ENCODE data around the gene SH3PXD2A. TPM values are rescaled to one million over a fixed set of nuclear protein-coding genes. Genes with fewer than 3 reads are reported as not detected.
A peak's percentile ranks its signal among the peaks of the same experiment; 100 is the strongest.

Gene SH3PXD2A
- total RNA-seq, 2 experiments from 2014 or later, result 6.7 to 7.7 TPM

GRCh38 chr10:103706047-103706446 is 149.3 kb downstream of the SH3PXD2A start:
- ATAC-seq (no peak), DNase-seq (no peak)
- intact Hi-C loops (cut with DNase I, micrococcal nuclease), result no loop called here
- POLR2A ChIA-PET, result no interaction called here
- Mint-ChIP-seq H3K27me3 (no peaks in the 10 kb centered on the region), H3K36me3 (ENCODE audit: low read depth) (no peaks in the 10 kb centered on the region), H3K4me3 (no peak overlapping the region), H3K9me3 (ENCODE audit: low read depth) (no peaks in the 10 kb centered on the region), H3K27ac (no peak overlapping the region), H3K4me1 (no peaks in the 10 kb centered on the region)
- CTCF ChIA-PET, result interaction anchor here (0.9 to 2.4 kb wide), 3 partner anchors 10 to 32 kb away, joined by 4 to 13 read pairs (median 4); no protein-coding TSS in a partner anchor

- H3K36me3 Mint-ChIP-seq (ENCODE audit: low read depth), result no peaks in the 10 kb centered on the region
- ChIA-PET POLR2A (no interaction called here), CTCF (interaction anchor here (0.6 to 1.6 kb wide), 5 partner anchors 9 to 172 kb away, joined by 3 to 5 read pairs (median 3); no protein-coding TSS in a partner anchor)
- H3K4me3 Mint-ChIP-seq, result no peak overlapping the region
- intact Hi-C loops (cut with DNase I, micrococcal nuclease), result no loop called here
- DNase-seq, result peak; percentile 34
- H3K27me3 Mint-ChIP-seq, result no peaks in the 10 kb centered on the region
- H3K9me3 Mint-ChIP-seq (ENCODE audit: low read depth), result no peaks in the 10 kb centered on the region
- H3K27ac Mint-ChIP-seq, result no peak overlapping the region
- peak; percentile 70 for ATAC-seq
- H3K4me1 Mint-ChIP-seq, result no peaks in the 10 kb centered on the region
Measured at GRCh38 chr10:103703941-103704919, 151.1 kb downstream of the SH3PXD2A start.

- Mint-ChIP-seq H3K4me3 (no peak overlapping the region), H3K4me1 (peaks cover 6% of the 10 kb centered on the region), H3K27me3 (no peaks in the 10 kb centered on the region), H3K27ac (no peak overlapping the region), H3K9me3 (ENCODE audit: low read depth) (no peaks in the 10 kb centered on the region), H3K36me3 (ENCODE audit: low read depth) (no peaks in the 10 kb centered on the region)
- intact Hi-C loops (cut with DNase I, micrococcal nuclease), result no loop called here
- CTCF ChIA-PET, result interaction anchor here (0.9 to 1.2 kb wide), 3 partner anchors 11 to 592 kb away, joined by 3 to 6 read pairs (median 3); no protein-coding TSS in a partner anchor
- POLR2A ChIA-PET, result no interaction called here
- DNase-seq (no peak), ATAC-seq (no peak)
Measured at GRCh38 chr10:103701380-103702222, 153.8 kb downstream of the SH3PXD2A start.

GRCh38 chr10:103700436-103700715 is 155.0 kb downstream of the SH3PXD2A start:
- Mint-ChIP-seq H3K9me3 (ENCODE audit: low read depth) (no peaks in the 10 kb centered on the region), H3K4me1 (peaks cover 18% of the 10 kb centered on the region), H3K4me3 (no peak overlapping the region), H3K27ac (no peak overlapping the region), H3K27me3 (no peaks in the 10 kb centered on the region), H3K36me3 (ENCODE audit: low read depth) (no peaks in the 10 kb centered on the region)
- DNase-seq (no peak), ATAC-seq (no peak)
- intact Hi-C loops (cut with DNase I, micrococcal nuclease), result no loop called here
- ChIA-PET CTCF (interaction anchor here (0.6 to 2.4 kb wide), 2 partner anchors 11 to 12 kb away, joined by 3 to 12 read pairs; no protein-coding TSS in a partner anchor), POLR2A (no interaction called here)

- ChIA-PET CTCF (interaction anchor here (0.6 to 2.4 kb wide), 2 partner anchors 11 to 13 kb away, joined by 3 to 12 read pairs; no protein-coding TSS in a partner anchor), POLR2A (no interaction called here)
- Mint-ChIP-seq H3K9me3 (ENCODE audit: low read depth) (no peaks in the 10 kb centered on the region), H3K4me3 (no peak overlapping the region), H3K36me3 (ENCODE audit: low read depth) (no peaks in the 10 kb centered on the region), H3K4me1 (peaks cover 18% of the 10 kb centered on the region), H3K27me3 (no peaks in the 10 kb centered on the region), H3K27ac (no peak overlapping the region)
- intact Hi-C loops (cut with DNase I, micrococcal nuclease), result loop anchor here in 1 of 2 experiments (5.0 kb wide), 1 partner anchor 422 kb away; the partner anchor contains the start of gene SFR1
- no peak for DNase-seq
- ATAC-seq, result no peak
Measured at GRCh38 chr10:103699611-103700435, 155.6 kb downstream of the SH3PXD2A start.

GRCh38 chr10:103698266-103698665 is 157.1 kb downstream of the SH3PXD2A start:
- CTCF ChIA-PET, result interaction anchor here (0.8 to 2.4 kb wide), 4 partner anchors 14 to 190 kb away, joined by 3 to 12 read pairs (median 4); no protein-coding TSS in a partner anchor
- ATAC-seq (no peak), DNase-seq (no peak)
- Mint-ChIP-seq H3K4me3 (no peak overlapping the region), H3K4me1 (peaks cover 25% of the 10 kb centered on the region), H3K9me3 (ENCODE audit: low read depth) (no peaks in the 10 kb centered on the region), H3K27me3 (no peaks in the 10 kb centered on the region), H3K36me3 (ENCODE audit: low read depth) (no peaks in the 10 kb centered on the region), H3K27ac (no peak overlapping the region)
- POLR2A ChIA-PET, result no interaction called here
- intact Hi-C loops (cut with DNase I, micrococcal nuclease), result loop anchor here in 1 of 2 experiments (5.0 kb wide), 1 partner anchor 424 kb away; the partner anchor contains the start of gene SFR1

GRCh38 chr10:103697787-103698186 is 157.6 kb downstream of the SH3PXD2A start:
- ATAC-seq (no peak), DNase-seq (no peak)
- POLR2A ChIA-PET, result no interaction called here
- intact Hi-C loops (cut with DNase I, micrococcal nuclease), result loop anchor here in 1 of 2 experiments (5.0 kb wide), 1 partner anchor 425 kb away; the partner anchor contains the start of gene SFR1
- H3K36me3 Mint-ChIP-seq (ENCODE audit: low read depth), result no peaks in the 10 kb centered on the region
- no peaks in the 10 kb centered on the region for H3K9me3 Mint-ChIP-seq (ENCODE audit: low read depth)
- H3K27ac Mint-ChIP-seq, result no peak overlapping the region
- CTCF ChIA-PET, result interaction anchor here (0.8 to 1.3 kb wide), 3 partner anchors 93 to 190 kb away, joined by 3 to 4 read pairs (median 3); no protein-coding TSS in a partner anchor
- H3K4me3 Mint-ChIP-seq, result no peak overlapping the region
- no peaks in the 10 kb centered on the region for H3K27me3 Mint-ChIP-seq
- peaks cover 25% of the 10 kb centered on the region for H3K4me1 Mint-ChIP-seq

- CTCF ChIA-PET, result interaction anchor here (0.7 to 2.1 kb wide), 13 partner anchors 9 to 426 kb away, joined by 3 to 12 read pairs (median 4); no protein-coding TSS in a partner anchor
- H3K4me3 Mint-ChIP-seq, result peak overlapping the region; percentile 33
- ATAC-seq (peak; percentile 94), DNase-seq (peak; percentile 90)
- peaks cover 31% of the 10 kb centered on the region for H3K4me1 Mint-ChIP-seq
- intact Hi-C loops (cut with DNase I, micrococcal nuclease), result loop anchor here in 1 of 2 experiments (1.0 to 5.0 kb wide), 2 partner anchors 18 to 426 kb away; partner anchors contain the start of gene SFR1
- POLR2A ChIA-PET, result no interaction called here
- no peaks in the 10 kb centered on the region for H3K36me3 Mint-ChIP-seq (ENCODE audit: low read depth)
- peak overlapping the region; percentile 71 for H3K27ac Mint-ChIP-seq
- H3K9me3 Mint-ChIP-seq (ENCODE audit: low read depth), result no peaks in the 10 kb centered on the region
- H3K27me3 Mint-ChIP-seq, result peaks cover 2% of the 10 kb centered on the region
Measured at GRCh38 chr10:103696411-103697145, 158.8 kb downstream of the SH3PXD2A start.

GRCh38 chr10:103696094-103696410 is 159.3 kb downstream of the SH3PXD2A start:
- H3K27me3 Mint-ChIP-seq, result peaks cover 2% of the 10 kb centered on the region
- H3K36me3 Mint-ChIP-seq (ENCODE audit: low read depth), result no peaks in the 10 kb centered on the region
- ATAC-seq (no peak), DNase-seq (no peak)
- CTCF ChIA-PET, result interaction anchor here (0.9 to 2.1 kb wide), 8 partner anchors 10 to 426 kb away, joined by 3 to 12 read pairs (median 4); no protein-coding TSS in a partner anchor
- peak overlapping the region; percentile 33 for H3K4me3 Mint-ChIP-seq
- H3K4me1 Mint-ChIP-seq, result peaks cover 35% of the 10 kb centered on the region
- POLR2A ChIA-PET, result no interaction called here
- H3K27ac Mint-ChIP-seq, result no peak overlapping the region
- no peaks in the 10 kb centered on the region for H3K9me3 Mint-ChIP-seq (ENCODE audit: low read depth)
- intact Hi-C loops (cut with DNase I, micrococcal nuclease), result loop anchor here in 1 of 2 experiments (1.0 to 5.0 kb wide), 2 partner anchors 18 to 426 kb away; partner anchors contain the start of gene SFR1

GRCh38 chr10:103695584-103696005 is 159.8 kb downstream of the SH3PXD2A start:
- H3K27ac Mint-ChIP-seq, result no peak overlapping the region

More at GRCh38 chr10:103695584-103696005, 159.8 kb downstream of the SH3PXD2A start:
- no peak for DNase-seq
- no peaks in the 10 kb centered on the region for H3K9me3 Mint-ChIP-seq (ENCODE audit: low read depth)
- ChIA-PET POLR2A (no interaction called here), CTCF (interaction anchor here (0.5 to 2.1 kb wide), 7 partner anchors 9 to 1017 kb away, joined by 3 to 12 read pairs (median 3); no protein-coding TSS in a partner anchor)
- H3K4me3 Mint-ChIP-seq, result no peak overlapping the region
- no peaks in the 10 kb centered on the region for H3K36me3 Mint-ChIP-seq (ENCODE audit: low read depth)
- H3K4me1 Mint-ChIP-seq, result peaks cover 35% of the 10 kb centered on the region
- peaks cover 2% of the 10 kb centered on the region for H3K27me3 Mint-ChIP-seq
- intact Hi-C loops (cut with DNase I, micrococcal nuclease), result loop anchor here in 1 of 2 experiments (1.0 to 5.0 kb wide), 2 partner anchors 17 to 427 kb away; partner anchors contain the start of gene SFR1
- ATAC-seq, result no peak

All from activated CD4-positive, alpha-beta T cell treated with anti-CD3 and anti-CD28 coated beads for 36 hours (primary cell).